SK-N-SH (cell line): ENCODE results near the gene HSPG2. TPM values are rescaled to one million over a fixed set of nuclear protein-coding genes. Genes with fewer than 3 reads are reported as not detected.

Experiments
- CTCF ChIA-PET: fragments of 300-600, 350-600 bp; formaldehyde crosslinking; extraction: SDS; loops from one replicate; lab custom pipeline; 2021; lab: Yijun Ruan, JAX
- POLR2A ChIA-PET: fragments of 350-600 bp; sonication (Branson Sonifier 250); formaldehyde crosslinking; extraction: SDS; loops from one replicate; lab custom pipeline; 2020; ENCODE audit warnings: antibody characterized with exemption, inconsistent platforms; lab: Yijun Ruan, JAX
- DNase-seq: peaks from one replicate; pipeline ENCODE4 v3.0.0; 2012
- H2AFZ ChIP-seq: fragments of 200-600 bp; sonication (generic); 2 replicates; pipeline ENCODE4 v1.8.1; 2016; ENCODE audit warnings: antibody characterized with exemption, mild to moderate bottlenecking, low read depth
- H3F3A ChIP-seq: fragments of 200-600 bp; sonication (generic); replicated peaks from 2 replicates; pipeline ENCODE3; 2016; ENCODE audit warnings: antibody characterized with exemption, mild to moderate bottlenecking; ENCODE audit not compliant: insufficient read depth
- H3K27ac ChIP-seq, 2 experiments: fragments of 200-500 bp in 1 of 2; fragments of 200-600 bp in 1 of 2; sonication (Bioruptor generic) in 1 of 2; sonication (generic), shearing (Covaris generic) in 1 of 2; 2 replicates each; pipeline versions ENCODE4 v1.5.1 to v1.6.1; 2014 to 2016; ENCODE audit warnings: low read depth in 2 of 2, inconsistent platforms in 1 of 2, low read length in 1 of 2, mild to moderate bottlenecking in 1 of 2, mixed read lengths in 1 of 2
- H3K27me3 ChIP-seq: fragments of 200-600 bp; sonication (generic), shearing (Covaris generic); 2 replicates; pipeline ENCODE4 v1.6.1; 2016; ENCODE audit warnings: mixed run types; ENCODE audit not compliant: insufficient read depth
- H3K36me3 ChIP-seq, 2 experiments: fragments of 200-500 bp in 1 of 2; fragments of 200-600 bp in 1 of 2; sonication (Bioruptor generic) in 1 of 2; sonication (generic) in 1 of 2; replicated peaks in 1 of 2; 2 replicates each; pipeline versions ENCODE3 to v1.5.1; 2014 to 2016; ENCODE audit warnings: low read length in 1 of 2, mild to moderate bottlenecking in 1 of 2; ENCODE audit not compliant: insufficient read depth in 2 of 2, control insufficient read depth in 1 of 2
- H3K4me1 ChIP-seq, 2 experiments: fragments of 200-500 bp in 1 of 2; fragments of 200-600 bp in 1 of 2; sonication (Bioruptor generic) in 1 of 2; sonication (generic), shearing (Covaris generic) in 1 of 2; 2 replicates each; pipeline versions ENCODE4 v1.5.1 to v1.6.1; 2014 to 2016; ENCODE audit warnings: low read depth in 1 of 2, low read length in 1 of 2, mixed run types in 1 of 2; ENCODE audit not compliant: insufficient read depth in 2 of 2, control insufficient read depth in 1 of 2
- H3K4me2 ChIP-seq: fragments of 200-600 bp; sonication (generic), shearing (Covaris generic); 2 replicates; pipeline ENCODE4 v1.6.1; 2017; ENCODE audit warnings: mixed run types
- H3K4me3 ChIP-seq, 2 experiments: fragments of 200-500 bp in 1 of 2; fragments of 200-600 bp in 1 of 2; sonication (Bioruptor generic) in 1 of 2; sonication (generic), shearing (Covaris generic) in 1 of 2; 2 replicates each; pipeline versions ENCODE4 v1.5.1 to v1.8.1; 2014 to 2016; ENCODE audit warnings: low read depth in 2 of 2, inconsistent platforms in 1 of 2, low read length in 1 of 2, mild to moderate bottlenecking in 1 of 2, mixed read lengths in 1 of 2, moderate library complexity in 1 of 2
- H3K79me2 ChIP-seq: fragments of 200-600 bp; sonication (generic); 2 replicates; pipeline ENCODE4 v1.8.1; 2017; ENCODE audit warnings: mild to moderate bottlenecking; ENCODE audit not compliant: insufficient read depth
- H3K9ac ChIP-seq: fragments of 200-600 bp; sonication (generic); 2 replicates; pipeline ENCODE4 v1.6.1; 2017; ENCODE audit warnings: mixed run types
- H3K9me2 ChIP-seq: fragments of 200-600 bp; sonication (generic); 2 replicates; pipeline ENCODE4 v1.6.1; 2017; ENCODE audit warnings: mixed run types
- H3K9me3 ChIP-seq: fragments of 200-600 bp; sonication (generic); 2 replicates; pipeline ENCODE4 v1.6.1; 2017; ENCODE audit warnings: mixed run types, mild to moderate bottlenecking, moderate library complexity
- H4K20me1 ChIP-seq: fragments of 200-600 bp; sonication (generic); 2 replicates; pipeline ENCODE4 v1.6.1; 2017; ENCODE audit warnings: mild to moderate bottlenecking, mixed run types; ENCODE audit not compliant: insufficient read depth
- CHD2 ChIP-seq: fragments of 150-350 bp; IDR thresholded peaks from 2 replicates; pipeline ENCODE4 v1.6.1; 2018; ENCODE audit warnings: low read length; ENCODE audit not compliant: partially characterized antibody
- CTCF ChIP-seq: fragments of 200-600 bp; sonication (generic); IDR thresholded peaks from 2 replicates; pipeline ENCODE4 v1.6.1; 2017; ENCODE audit warnings: antibody characterized with exemption, mild to moderate bottlenecking, moderate library complexity
- ELF1 ChIP-seq: IDR thresholded peaks from 2 replicates; pipeline ENCODE4 v1.4.0; 2012
- EP300 ChIP-seq, 2 experiments: IDR thresholded peaks; 2 replicates each; pipeline versions ENCODE4 v1.4.0 to v1.6.1; 2012; ENCODE audit warnings: borderline replicate concordance in 1 of 2, low read depth in 1 of 2, low read length in 1 of 2
- EZH2phosphoT487 ChIP-seq: fragments of 200-600 bp; sonication (generic); IDR thresholded peaks from 2 replicates; pipeline ENCODE4 v1.6.1; 2017; ENCODE audit warnings: low read depth, mixed run types, mild to moderate bottlenecking, antibody characterized with exemption, moderate library complexity, borderline replicate concordance
- FOXJ3 ChIP-seq: sonication (generic); formaldehyde crosslinking; IDR thresholded peaks from 2 replicates; pipeline ENCODE4 v1.5.1; 2020; ENCODE audit warnings: mild to moderate bottlenecking, missing genetic modification reagents
- FOXM1 ChIP-seq: IDR thresholded peaks from 2 replicates; pipeline ENCODE4 v1.4.0; 2012; ENCODE audit warnings: low read depth, mild to moderate bottlenecking
- GABPA ChIP-seq: IDR thresholded peaks from 2 replicates; pipeline ENCODE4 v1.4.0; 2012; ENCODE audit warnings: low read depth, mild to moderate bottlenecking
- GATA2 ChIP-seq: sonication (generic); formaldehyde crosslinking; IDR thresholded peaks from 2 replicates; pipeline ENCODE4 v1.5.0; 2020; ENCODE audit warnings: mild to moderate bottlenecking, missing genetic modification reagents
- MAX ChIP-seq: IDR thresholded peaks from 2 replicates; pipeline ENCODE4 v1.4.0; 2012; ENCODE audit warnings: low read depth
- MEF2A ChIP-seq: IDR thresholded peaks from 2 replicates; pipeline ENCODE4 v1.4.0; 2012; ENCODE audit warnings: low read depth, borderline replicate concordance
- MXI1 ChIP-seq: IDR thresholded peaks from 2 replicates; pipeline ENCODE4 v1.6.1; 2012; ENCODE audit warnings: mild to moderate bottlenecking, low read depth, low read length, improper control_type of control experiment
- NFIC ChIP-seq: IDR thresholded peaks from 2 replicates; pipeline ENCODE4 v1.4.0; 2012; ENCODE audit warnings: borderline replicate concordance
- RFX5 ChIP-seq: IDR thresholded peaks from 2 replicates; pipeline ENCODE4 v1.6.1; 2012; ENCODE audit warnings: mild to moderate bottlenecking, improper control_type of control experiment, low read length
- RXRA ChIP-seq: IDR thresholded peaks from 2 replicates; pipeline ENCODE4 v1.4.0; 2012; ENCODE audit warnings: low read depth, mild to moderate bottlenecking, borderline replicate concordance
- SMC3 ChIP-seq: IDR thresholded peaks from 2 replicates; pipeline ENCODE4 v1.6.1; 2012; ENCODE audit warnings: low read depth, low read length, improper control_type of control experiment
- TAF1 ChIP-seq: IDR thresholded peaks from 2 replicates; pipeline ENCODE4 v1.6.1; 2012; ENCODE audit warnings: low read depth, mild to moderate bottlenecking, low read length, moderate library complexity, borderline replicate concordance
- TEAD4 ChIP-seq: IDR thresholded peaks from 2 replicates; pipeline ENCODE4 v1.4.0; 2012; ENCODE audit warnings: mild to moderate bottlenecking, borderline replicate concordance; ENCODE audit not compliant: insufficient read depth
- USF1 ChIP-seq: IDR thresholded peaks from 2 replicates; pipeline ENCODE4 v1.4.0; 2012; ENCODE audit warnings: low read depth, borderline replicate concordance
- WGBS: methylation state at CpG from one replicate; pipeline ENCODE4 v1.1.6; 2017; ENCODE audit warnings: low lambda C conversion rate; 5-methylcytosine and 5-hydroxymethylcytosine counted together
- polyA plus RNA-seq, 3 experiments: library from polyadenylated mRNA; depleted of rRNA; stranded (reverse); fragments of >200 nt; gene quantifications; 2 replicates each; pipeline ENCODE4 v1.2.3, GENCODE V29; 2012

Gene HSPG2
- polyA plus RNA-seq, 1 of the 3 experiments (the other 2 are of a cell fraction), result 28.9 TPM

DNA sequence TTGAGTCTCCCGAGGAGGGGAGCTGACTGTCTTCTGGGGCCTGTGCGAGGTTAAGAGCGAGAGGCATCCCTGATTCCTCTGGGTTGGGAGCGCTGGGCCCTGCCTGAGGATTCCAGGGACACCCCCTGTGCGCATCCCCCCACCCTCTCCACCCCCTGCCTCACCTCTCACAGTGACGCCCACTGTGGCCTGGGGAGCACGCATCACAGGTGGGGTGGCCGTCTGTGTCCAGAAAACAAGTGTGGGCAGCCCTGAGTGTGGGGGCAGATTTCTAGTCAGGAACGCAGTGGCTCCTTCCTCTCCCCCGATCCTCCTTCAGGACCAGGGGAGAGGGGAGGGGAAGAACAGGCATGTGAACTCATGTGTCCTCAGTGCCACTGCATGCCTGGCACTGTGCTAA is 63.3 kb downstream of the HSPG2 start:
- POLR2A ChIA-PET, result no interaction called here
- Histone ChIP-seq H3K9ac (no peak overlapping the region), H3K4me2 (no peak overlapping the region), H3K27me3 (no peaks in the 10 kb centered on the region), H3K4me3 (no peak overlapping the region), H3K4me1 (peaks cover 6 to 20% of the 10 kb centered on the region in 2 experiments; a peak in 3 of 4 replicates), H3K36me3 (peaks cover 0 to 32% of the 10 kb centered on the region in 2 experiments), H4K20me1 (no peaks in the 10 kb centered on the region), H3K79me2 (no peaks in the 10 kb centered on the region), H3F3A (no peaks in the 10 kb centered on the region), H3K9me3 (no peaks in the 10 kb centered on the region), H3K9me2 (no peaks in the 10 kb centered on the region), H3K27ac (no peak overlapping the region), H2AFZ (no peak overlapping the region)
- no peak for DNase-seq
- 100% methylated on average over 6 of the region's 10 CpGs for WGBS
- CTCF ChIA-PET, result no interaction called here
- TF ChIP-seq TAF1 (no peak), RXRA (no peak), NFIC (no peak), ELF1 (no peak), MXI1 (no peak), GATA2 (CRISPR knock-in tag) (no peak), EZH2phosphoT487 (no peak), GABPA (no peak)

DNA sequence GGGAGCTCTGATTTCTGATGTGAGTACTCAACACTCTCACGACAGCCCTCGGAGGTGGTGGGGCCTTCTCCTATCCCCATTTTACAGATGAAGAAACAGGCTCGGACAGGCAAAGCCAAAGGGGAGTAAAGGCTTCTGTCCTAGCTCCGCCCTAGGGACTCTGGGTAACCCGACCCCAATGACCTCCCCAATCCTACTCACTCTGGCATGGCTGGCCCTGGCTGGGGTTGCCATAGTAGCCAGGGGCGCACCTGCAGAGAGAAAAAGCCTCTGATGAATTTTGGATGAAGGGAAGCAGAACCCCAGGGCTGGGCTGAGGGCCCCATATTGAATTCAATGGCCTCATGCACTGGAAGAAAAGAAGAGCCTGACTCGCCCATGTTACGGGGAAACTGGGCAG is 63.9 kb downstream of the HSPG2 start:
- no peaks in the 10 kb centered on the region for H3K27me3 ChIP-seq
- no peak overlapping the region for H3K4me3 ChIP-seq
- POLR2A ChIA-PET, result no interaction called here
- H3K4me2 ChIP-seq, result no peak overlapping the region
- 97% methylated on average over 8 of the region's 8 CpGs for WGBS
- H3K79me2 ChIP-seq, result no peaks in the 10 kb centered on the region
- no peak overlapping the region for H3K27ac ChIP-seq
- no peak for TF ChIP-seq RFX5
- TF ChIP-seq, all 33 proteins: peak for 0
- CTCF ChIA-PET, result no interaction called here
- H3K9ac ChIP-seq, result no peak overlapping the region
- peaks cover 6 to 20% of the 10 kb centered on the region in 2 experiments; a peak in 3 of 4 replicates for H3K4me1 ChIP-seq
- no peaks in the 10 kb centered on the region for H4K20me1 ChIP-seq
- no peak overlapping the region for H2AFZ ChIP-seq
- peaks cover 5 to 32% of the 10 kb centered on the region in 2 experiments for H3K36me3 ChIP-seq
- H3K9me3 ChIP-seq, result no peaks in the 10 kb centered on the region
- DNase-seq, result no peak
- no peaks in the 10 kb centered on the region for H3K9me2 ChIP-seq
- H3F3A ChIP-seq, result no peaks in the 10 kb centered on the region

DNA sequence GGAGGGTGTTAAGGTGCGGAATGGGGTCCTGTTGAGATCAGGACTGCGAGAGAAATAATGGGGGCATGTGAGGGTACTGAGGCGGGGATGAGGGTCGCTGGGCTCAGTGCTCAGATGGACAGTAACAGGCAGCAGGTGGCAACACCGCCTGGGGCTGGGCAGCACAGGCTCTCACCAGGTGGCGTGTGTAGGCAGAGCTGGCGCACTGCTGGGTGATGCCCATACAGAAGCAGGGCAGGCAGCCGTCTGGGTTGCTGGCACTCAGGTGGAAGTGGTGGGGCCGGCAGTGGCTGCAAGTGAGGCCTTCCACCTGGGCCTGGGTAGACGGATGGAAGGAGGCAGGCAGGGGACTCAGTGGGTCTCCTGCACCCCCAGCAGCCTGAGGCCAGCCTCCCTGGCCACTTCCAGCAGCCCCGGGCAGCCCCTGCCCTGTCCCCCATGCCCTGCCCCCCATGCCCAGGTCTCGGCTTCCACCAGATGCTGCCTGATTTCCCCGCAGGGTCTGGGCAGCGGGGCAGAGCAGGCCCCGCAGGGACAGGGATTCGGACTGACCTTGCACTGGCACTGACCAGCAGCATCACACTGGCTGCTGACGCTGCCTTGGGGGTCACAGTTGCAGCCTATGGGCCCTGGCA is 64.5 kb downstream of the HSPG2 start:
- Histone ChIP-seq H3K27ac (no peak overlapping the region), H3K9ac (no peak overlapping the region), H3K36me3 (peaks cover 6 to 27% of the 10 kb centered on the region in 2 experiments), H3K9me3 (no peaks in the 10 kb centered on the region), H3K79me2 (no peaks in the 10 kb centered on the region), H3K9me2 (no peaks in the 10 kb centered on the region), H2AFZ (no peak overlapping the region), H3K4me2 (no peak overlapping the region), H3K27me3 (no peaks in the 10 kb centered on the region), H3F3A (no peaks in the 10 kb centered on the region), H3K4me3 (no peak overlapping the region), H4K20me1 (no peaks in the 10 kb centered on the region), H3K4me1 (peaks cover 6 to 20% of the 10 kb centered on the region in 2 experiments; a peak in 3 of 4 replicates)
- ChIA-PET POLR2A (no interaction called here), CTCF (no interaction called here)
- DNase-seq, result no peak
- WGBS, result 97% methylated on average over 10 of the region's 17 CpGs
- TF ChIP-seq FOXM1, result no peak
- TF ChIP-seq USF1, result no peak
- TF ChIP-seq SMC3, result no peak
- no peak for TF ChIP-seq GABPA
- TF ChIP-seq TEAD4, result no peak
- TF ChIP-seq MAX, result no peak
- no peak for TF ChIP-seq MEF2A
- no peak for TF ChIP-seq EP300 (IDR thresholded peaks at IDR 0.05; ENCODE audit: borderline replicate concordance in 1 of 2, low read depth in 1 of 2, low read length in 1 of 2)
- TF ChIP-seq CHD2, result no peak
- no peak for TF ChIP-seq FOXJ3 (CRISPR knock-in tag)
- no peak for TF ChIP-seq CTCF
- TF ChIP-seq GATA2 (CRISPR knock-in tag), result no peak
